Choroid plexus epithelial cell (primary cell): ENCODE measurements around the gene EIF3K.
"Not testable (repeated sequence)": the region's sequence is repeated elsewhere in the genome, so short reads cannot be mapped to it uniquely, and the experiment has no call there.

Source experiments
- DNase-seq: peaks from one replicate; pipeline ENCODE4 v3.0.0-alpha.2; 2010; ENCODE audit warnings: low read depth
- H3K4me3 ChIP-seq: 2 replicates; pipeline ENCODE4 v1.5.1; 2011; ENCODE audit warnings: low read depth, mild to moderate bottlenecking, control low read depth, low read length, moderate library complexity
- TF ChIP-seq, protein P1 (sequence below): conservative IDR thresholded peaks from 2 replicates; pipeline ENCODE4 v1.5.1; 2011; ENCODE audit warnings: low read depth, mild to moderate bottlenecking, control low read depth, inconsistent platforms, low read length, moderate library complexity

The EIF3K gene

DNA sequence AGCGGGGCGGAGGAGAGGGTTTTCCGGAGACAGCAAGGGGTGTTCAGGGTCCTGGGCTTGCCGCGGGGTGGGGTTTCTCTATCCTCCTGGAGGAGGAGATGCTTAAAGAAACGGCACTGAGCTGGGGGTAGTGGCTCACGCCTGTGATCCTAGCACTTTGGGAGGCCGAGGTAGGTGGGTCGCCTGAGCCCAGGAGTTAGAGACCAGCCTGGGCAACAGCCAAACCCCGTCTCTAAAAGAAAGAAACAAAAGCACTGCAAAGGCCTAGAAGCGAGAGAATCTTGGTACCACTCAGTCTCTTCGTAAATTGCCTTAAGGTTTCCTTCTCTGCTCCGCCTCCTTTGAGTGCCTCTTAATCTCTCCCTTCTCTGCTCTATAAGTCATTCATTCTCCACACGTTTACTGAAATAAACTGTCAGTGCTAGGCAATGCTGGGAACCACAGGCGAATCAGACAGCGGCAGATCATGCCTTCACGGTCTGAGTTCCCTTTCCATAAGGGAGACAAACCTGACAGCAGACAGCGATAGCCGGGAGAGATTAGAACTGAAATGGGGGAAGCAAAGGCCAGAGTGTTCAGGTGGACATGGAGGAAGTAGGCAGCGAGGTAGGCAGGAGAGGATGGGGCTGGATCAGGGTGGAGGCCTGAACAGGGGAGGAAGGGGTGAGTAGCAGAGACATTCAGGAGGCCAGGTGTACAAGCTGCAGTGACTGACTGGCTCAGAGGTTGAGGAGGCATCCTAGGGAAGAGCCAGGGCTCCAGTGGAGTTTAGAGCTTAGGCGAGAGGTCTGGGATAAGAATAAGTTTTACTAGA is 580 bp downstream of the EIF3K start:
- TF ChIP-seq, protein P1, sequence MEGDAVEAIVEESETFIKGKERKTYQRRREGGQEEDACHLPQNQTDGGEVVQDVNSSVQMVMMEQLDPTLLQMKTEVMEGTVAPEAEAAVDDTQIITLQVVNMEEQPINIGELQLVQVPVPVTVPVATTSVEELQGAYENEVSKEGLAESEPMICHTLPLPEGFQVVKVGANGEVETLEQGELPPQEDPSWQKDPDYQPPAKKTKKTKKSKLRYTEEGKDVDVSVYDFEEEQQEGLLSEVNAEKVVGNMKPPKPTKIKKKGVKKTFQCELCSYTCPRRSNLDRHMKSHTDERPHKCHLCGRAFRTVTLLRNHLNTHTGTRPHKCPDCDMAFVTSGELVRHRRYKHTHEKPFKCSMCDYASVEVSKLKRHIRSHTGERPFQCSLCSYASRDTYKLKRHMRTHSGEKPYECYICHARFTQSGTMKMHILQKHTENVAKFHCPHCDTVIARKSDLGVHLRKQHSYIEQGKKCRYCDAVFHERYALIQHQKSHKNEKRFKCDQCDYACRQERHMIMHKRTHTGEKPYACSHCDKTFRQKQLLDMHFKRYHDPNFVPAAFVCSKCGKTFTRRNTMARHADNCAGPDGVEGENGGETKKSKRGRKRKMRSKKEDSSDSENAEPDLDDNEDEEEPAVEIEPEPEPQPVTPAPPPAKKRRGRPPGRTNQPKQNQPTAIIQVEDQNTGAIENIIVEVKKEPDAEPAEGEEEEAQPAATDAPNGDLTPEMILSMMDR: no peak
- peak overlapping the region; percentile 99 for H3K4me3 ChIP-seq

DNA sequence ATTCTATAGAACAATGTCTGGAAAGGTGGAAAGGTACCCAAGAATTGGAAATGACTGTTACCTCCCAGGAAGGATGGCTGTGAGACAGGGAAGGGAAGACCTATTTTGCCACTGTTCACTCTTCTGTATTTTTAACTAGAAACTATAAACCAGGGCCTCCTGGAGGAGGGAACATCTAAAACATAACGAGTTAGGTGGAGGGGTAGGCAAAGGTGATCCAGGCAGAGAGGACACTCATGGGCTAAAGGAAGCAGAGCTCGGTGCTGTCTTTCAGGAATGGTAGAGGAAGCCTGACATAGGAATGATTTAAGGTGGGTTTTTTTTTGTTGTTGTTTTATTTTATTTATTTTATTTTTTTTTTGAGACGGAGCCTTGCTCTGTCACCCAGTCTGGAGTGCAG is 5.8 kb downstream of the EIF3K start:
- H3K4me3 ChIP-seq: no peak overlapping the region
- DNase-seq: no peak
- TF ChIP-seq, protein P1: no peak

More for the DNA sequence above, 580 bp downstream of the EIF3K start:
- DNase-seq: no peak

DNA sequence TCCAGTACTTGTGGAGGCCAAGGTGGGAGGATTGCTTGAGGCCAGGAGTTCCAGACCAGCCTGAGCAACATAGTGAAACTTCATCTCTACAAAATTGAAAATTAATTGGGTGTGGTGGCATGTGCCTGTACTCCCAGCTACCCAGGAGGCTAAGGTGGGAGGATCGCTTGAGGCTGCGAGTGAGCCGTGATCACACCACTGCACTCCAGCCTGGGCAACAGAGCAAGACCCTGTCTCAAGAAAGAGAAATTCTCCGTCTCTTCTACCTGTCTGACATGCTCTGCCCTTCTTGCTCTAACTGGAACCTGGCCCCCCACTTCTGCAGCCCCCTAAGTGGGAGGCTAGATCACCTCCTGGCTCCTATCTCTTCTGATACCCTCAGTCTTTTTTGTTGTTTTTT is 7.4 kb downstream of the EIF3K start:
- TF ChIP-seq, protein P1: no peak
- no peak for DNase-seq
- H3K4me3 ChIP-seq: no peak overlapping the region

DNA sequence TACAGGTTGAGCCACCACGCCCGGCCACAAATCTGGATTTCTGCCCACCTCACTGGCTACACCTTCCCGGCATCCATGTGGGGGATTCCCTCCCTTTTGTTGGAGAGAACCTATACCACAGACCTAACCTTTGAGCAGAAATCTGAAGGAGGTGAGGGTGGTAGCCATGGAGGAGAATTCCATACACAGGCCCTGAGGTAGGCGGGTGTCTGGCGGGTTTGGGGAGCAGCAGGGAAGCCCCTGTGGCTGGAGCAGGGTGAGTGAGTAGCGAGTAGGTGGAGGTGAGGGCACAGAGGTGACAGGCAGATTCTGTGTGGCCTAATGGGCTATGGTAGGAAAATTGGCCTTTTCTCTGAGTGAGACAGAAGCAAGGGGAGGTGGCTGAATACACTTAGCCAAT is 10.6 kb downstream of the EIF3K start:
- DNase-seq: no peak
- no peak overlapping the region for H3K4me3 ChIP-seq
- TF ChIP-seq, protein P1: no peak

DNA sequence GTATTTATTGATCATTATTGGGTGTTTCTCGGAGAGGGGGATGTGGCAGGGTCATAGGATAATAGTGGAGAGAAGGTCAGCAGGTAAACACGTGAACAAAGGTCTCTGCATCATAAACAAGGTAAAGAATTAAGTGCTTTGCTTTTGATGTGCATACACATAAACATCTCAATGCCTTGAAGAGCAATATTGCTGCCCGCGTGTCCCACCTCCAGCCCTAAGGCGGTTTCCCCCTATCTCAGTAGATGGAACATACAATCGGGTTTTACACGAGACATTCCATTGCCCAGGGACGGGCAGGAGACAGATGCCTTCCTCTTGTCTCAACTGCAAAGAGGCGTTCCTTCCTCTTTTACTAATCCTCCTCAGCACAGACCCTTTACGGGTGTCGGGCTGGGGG is 12.3 kb downstream of the EIF3K start:
- not testable (repeated sequence) for H3K4me3 ChIP-seq, DNase-seq

DNA sequence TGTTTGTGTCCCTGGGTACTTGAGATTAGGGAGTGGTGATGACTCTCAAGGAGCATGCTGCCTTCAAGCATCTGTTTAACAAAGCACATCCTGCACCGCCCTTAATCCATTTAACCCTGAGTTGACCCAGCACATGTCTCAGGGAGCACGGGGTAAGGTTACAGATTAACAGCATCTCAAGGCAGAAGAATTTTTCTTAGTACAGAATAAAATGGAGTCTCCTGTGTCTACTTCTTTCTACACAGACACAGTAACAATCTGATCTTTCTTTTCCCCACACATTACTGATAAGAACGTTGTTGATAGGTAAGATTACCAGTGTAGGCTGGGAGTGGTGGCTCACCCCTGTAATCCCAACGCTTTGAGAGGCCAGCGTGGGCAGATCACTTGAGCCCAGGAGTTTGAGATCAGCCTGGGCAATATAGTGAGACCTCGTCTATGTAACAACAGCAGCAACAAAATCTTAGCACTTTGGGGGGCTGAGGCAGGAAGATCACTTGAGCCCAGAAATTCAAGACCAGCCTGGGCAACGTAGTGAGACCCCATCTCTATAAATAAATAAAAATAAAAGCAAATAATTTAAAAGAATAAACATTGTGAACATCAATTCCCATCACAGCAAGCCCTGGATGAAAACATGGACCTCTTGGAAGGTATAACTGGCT is 13.0 kb downstream of the EIF3K start:
- not testable (repeated sequence) for DNase-seq, H3K4me3 ChIP-seq

DNA sequence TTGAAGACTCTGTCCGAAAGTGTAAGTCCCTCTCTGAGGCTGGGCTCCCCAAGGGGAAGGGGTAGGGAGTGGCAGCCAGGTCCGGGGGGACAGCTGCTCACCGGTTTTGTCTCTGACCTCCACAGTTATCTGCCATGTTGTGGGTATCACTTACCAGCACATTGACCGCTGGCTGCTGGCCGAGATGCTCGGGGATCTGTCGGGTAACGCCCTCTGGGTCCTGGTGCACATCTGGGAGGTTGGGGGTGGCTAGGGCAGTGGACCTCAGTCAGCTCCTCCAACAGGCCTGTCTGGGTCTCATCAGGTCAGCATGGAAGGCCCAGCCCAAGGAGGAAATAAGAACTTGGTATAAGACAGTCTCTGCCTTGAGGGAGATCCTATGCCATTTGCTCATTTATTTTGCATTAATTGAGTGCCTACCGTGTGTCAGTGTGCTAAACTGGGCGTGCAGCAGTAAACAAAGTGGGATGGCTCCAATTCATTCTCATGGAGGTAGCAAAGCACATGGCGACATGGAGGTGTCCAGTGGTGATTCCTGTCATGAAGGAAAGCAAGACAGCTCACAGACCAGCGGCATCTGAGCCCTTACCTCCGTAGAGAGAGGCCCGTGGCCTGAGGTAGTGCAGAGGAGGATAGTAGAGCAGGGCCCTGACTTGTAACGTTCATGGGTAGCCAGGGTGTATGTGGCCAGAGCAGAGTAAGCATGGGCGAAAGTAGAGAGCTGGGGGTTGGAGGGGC is 13.7 kb downstream of the EIF3K start:
- no peak overlapping the region for H3K4me3 ChIP-seq
- DNase-seq: no peak
- TF ChIP-seq, protein P1: no peak
